Stimulated activated CD8-positive, alpha-beta memory T cell treated with anti-CD3 and anti-CD28 coated beads, Interleukin-15, amount 100 ng/mL, for 1 hour (primary cell): Measurements from ENCODE around the gene CENPF.

Experiments used
- DNase-seq: peaks from one replicate; pipeline ENCODE4 v3.0.0-alpha.2; 2020; ENCODE audit warnings: low read depth

The CENPF gene

GRCh38 chr1:214617246-214617645 lies 14.3 kb downstream of the CENPF start:
- DNase-seq, result no peak

- no peak for DNase-seq
These were observed 14.8 kb downstream of the CENPF start for GRCh38 chr1:214617843-214618242.

- DNase-seq, result no peak
These were observed 18.2 kb downstream of the CENPF start for GRCh38 chr1:214621236-214621635.

- no peak for DNase-seq
These were observed 20.4 kb downstream of the CENPF start for GRCh38 chr1:214623430-214623829.

- DNase-seq, result no peak
These were observed 29.1 kb downstream of the CENPF start for GRCh38 chr1:214632091-214632490.

- DNase-seq, result no peak
These were observed 30.7 kb downstream of the CENPF start for GRCh38 chr1:214633686-214634085.

- DNase-seq, result no peak
These were observed 31.3 kb downstream of the CENPF start for GRCh38 chr1:214634267-214634666.

- DNase-seq, result no peak
These were observed 32.1 kb downstream of the CENPF start for GRCh38 chr1:214635086-214635485.

- no peak for DNase-seq
These were observed 32.5 kb downstream of the CENPF start for GRCh38 chr1:214635506-214635905.

- DNase-seq, result no peak
These were observed 33.4 kb downstream of the CENPF start for GRCh38 chr1:214636436-214636835.

- no peak for DNase-seq
These were observed 34.1 kb downstream of the CENPF start for GRCh38 chr1:214637125-214637524.

- no peak for DNase-seq
These were observed 34.9 kb downstream of the CENPF start for GRCh38 chr1:214637722-214638458.

GRCh38 chr1:214638459-214638807 lies 35.4 kb downstream of the CENPF start:
- DNase-seq, result no peak

- DNase-seq, result no peak
These were observed 36.0 kb downstream of the CENPF start for GRCh38 chr1:214638997-214639396.

GRCh38 chr1:214640431-214641213 lies 37.6 kb downstream of the CENPF start:
- DNase-seq, result no peak

GRCh38 chr1:214641214-214641895 lies 38.4 kb downstream of the CENPF start:
- no peak for DNase-seq

- no peak for DNase-seq
These were observed 40.0 kb downstream of the CENPF start for GRCh38 chr1:214643030-214643429.

- no peak for DNase-seq
These were observed 42.7 kb downstream of the CENPF start for GRCh38 chr1:214645712-214646111.

GRCh38 chr1:214648801-214649200 lies 45.8 kb downstream of the CENPF start:
- DNase-seq, result no peak

- no peak for DNase-seq
These were observed 46.6 kb downstream of the CENPF start for GRCh38 chr1:214649607-214650006.

- no peak for DNase-seq
These were observed 47.7 kb downstream of the CENPF start for GRCh38 chr1:214650664-214651063.

GRCh38 chr1:214657299-214657698 lies 54.3 kb downstream of the CENPF start:
- no peak for DNase-seq

- no peak for DNase-seq
These were observed 55.2 kb downstream of the CENPF start for GRCh38 chr1:214658175-214658574.
